ENCODE measurements around the gene RNF128. TPM values are rescaled to one million over a fixed set of nuclear protein-coding genes. Genes with fewer than 3 reads are reported as not detected.
"Not testable (repeated sequence)": the region's sequence is repeated elsewhere in the genome, so short reads cannot be mapped to it uniquely, and the experiment has no call there.

RNF128 gene
- polyA plus RNA-seq, 1 experiment = 3.9 TPM

- no peaks in the 10 kb centered on the region for H3K27me3 ChIP-seq (ENCODE audit: control insufficient read depth, insufficient read depth, low read length)
- no peaks in the 10 kb centered on the region for H3K9me3 ChIP-seq (ENCODE audit: control insufficient read depth, insufficient read depth, low read length)
- ChIA-PET CTCF (interaction anchor here (0.6 to 1.6 kb wide), 3 partner anchors 18 to 322 kb away, joined by 3 to 4 read pairs (median 3); no protein-coding TSS in a partner anchor), POLR2A (interaction anchor here (0.5 kb wide), 1 partner anchor 334 kb away, joined by 22 read pairs; no protein-coding TSS in a partner anchor)
- peak within 1 kb of the TSS; percentile 84 for H3K4me3 ChIP-seq (ENCODE audit: low read depth, low read length)
- H3K27ac ChIP-seq (ENCODE audit: low read depth, low read length) = peak within 1 kb of the TSS; percentile 11
- DNase-seq (ENCODE audit: low read depth, low spot score) = peak; percentile 73
- TF ChIP-seq CTCF (IDR thresholded peaks at IDR 0.05; ENCODE audit: low read depth, low read length) = no peak
These were observed 76.1 kb downstream of the RNF128 start, which contains the start of gene TBC1D8B for GRCh38 chrX:106802388-106803275. TSS of gene TBC1D8B (plus strand) at chrX:106802673. CDS start at chrX:106802854, 181 bp downstream.

- Histone ChIP-seq H3K27me3 (ENCODE audit: control insufficient read depth, insufficient read depth, low read length) (no peaks in the 10 kb centered on the region), H3K9me3 (ENCODE audit: control insufficient read depth, insufficient read depth, low read length) (no peaks in the 10 kb centered on the region), H3K4me3 (ENCODE audit: low read depth, low read length) (no peak overlapping the region), H3K27ac (ENCODE audit: low read depth, low read length) (no peak overlapping the region)
- DNase-seq (ENCODE audit: low read depth, low spot score) = no peak
- no peak for TF ChIP-seq CTCF (IDR thresholded peaks at IDR 0.05; ENCODE audit: low read depth, low read length)
- ChIA-PET CTCF (no interaction called here), POLR2A (no interaction called here)
These were observed 84.8 kb downstream of the RNF128 start for GRCh38 chrX:106811131-106811910.

GRCh38 chrX:106812930-106813329, 86.4 kb downstream of the RNF128 start:
- POLR2A ChIA-PET; H3K4me3 ChIP-seq (ENCODE audit: low read depth, low read length); CTCF ChIA-PET; DNase-seq (ENCODE audit: low read depth, low spot score); H3K27ac ChIP-seq (ENCODE audit: low read depth, low read length); H3K9me3 ChIP-seq (ENCODE audit: control insufficient read depth, insufficient read depth, low read length); H3K27me3 ChIP-seq (ENCODE audit: control insufficient read depth, insufficient read depth, low read length): not testable (repeated sequence)

GRCh38 chrX:106814093-106814492, 87.6 kb downstream of the RNF128 start:
- H3K4me3 ChIP-seq (ENCODE audit: low read depth, low read length); CTCF ChIA-PET: not testable (repeated sequence)

More at GRCh38 chrX:106814093-106814492, 87.6 kb downstream of the RNF128 start:
- H3K9me3 ChIP-seq (ENCODE audit: control insufficient read depth, insufficient read depth, low read length); DNase-seq (ENCODE audit: low read depth, low spot score); H3K27me3 ChIP-seq (ENCODE audit: control insufficient read depth, insufficient read depth, low read length); POLR2A ChIA-PET; H3K27ac ChIP-seq (ENCODE audit: low read depth, low read length): not testable (repeated sequence)

Other genes starting within 250 kb of the RNF128 start
- gene RADX, start 114.7 kb upstream of the RNF128 start, polyA plus RNA-seq (2011; rRNA removed) = 1.0 and 1.8 TPM in 2 replicates
- gene TBC1D8B, start 76.0 kb downstream of the RNF128 start, polyA plus RNA-seq (2011; rRNA removed) = 10.4 and 13.6 TPM in 2 replicates
- not detected in 2 replicates for gene RIPPLY1, start 176.6 kb downstream of the RNF128 start, polyA plus RNA-seq (2011; rRNA removed)
- 0.04 TPM in 1 of 2 replicates, not detected in the other for gene CLDN2, start 193.7 kb downstream of the RNF128 start, polyA plus RNA-seq (2011; rRNA removed)